ENCODE results near the gene GPATCH8. TPM values are rescaled to one million over a fixed set of nuclear protein-coding genes. Genes with fewer than 3 reads are reported as not detected.

Gene GPATCH8
- total RNA-seq, 1 donor from 2014 or later = 49.2 TPM

DNA sequence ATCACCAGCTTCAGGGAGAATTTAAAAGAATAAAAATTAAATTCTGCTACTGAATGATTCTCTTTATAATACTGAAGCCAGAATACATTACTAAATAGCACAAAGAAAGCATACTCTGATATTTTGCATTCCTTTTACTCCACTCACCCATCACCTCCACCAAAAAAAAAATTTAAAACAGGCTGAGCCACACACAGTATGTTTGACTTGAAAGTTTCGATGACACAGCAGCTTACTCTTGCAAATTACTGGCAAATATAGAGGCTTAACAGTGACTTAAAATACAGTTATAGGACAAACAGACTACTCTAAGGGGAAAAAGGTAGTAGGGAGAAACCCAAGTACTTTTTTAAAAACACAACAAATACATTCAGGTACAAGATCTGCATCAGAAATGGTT, 39.2 kb downstream of the GPATCH8 start:
- intact Hi-C loops (cut with micrococcal nuclease) = no loop called here

GRCh38 chr17:44451832-44452231, 51.4 kb downstream of the GPATCH8 start:
- intact Hi-C loops (cut with micrococcal nuclease) = no loop called here

DNA sequence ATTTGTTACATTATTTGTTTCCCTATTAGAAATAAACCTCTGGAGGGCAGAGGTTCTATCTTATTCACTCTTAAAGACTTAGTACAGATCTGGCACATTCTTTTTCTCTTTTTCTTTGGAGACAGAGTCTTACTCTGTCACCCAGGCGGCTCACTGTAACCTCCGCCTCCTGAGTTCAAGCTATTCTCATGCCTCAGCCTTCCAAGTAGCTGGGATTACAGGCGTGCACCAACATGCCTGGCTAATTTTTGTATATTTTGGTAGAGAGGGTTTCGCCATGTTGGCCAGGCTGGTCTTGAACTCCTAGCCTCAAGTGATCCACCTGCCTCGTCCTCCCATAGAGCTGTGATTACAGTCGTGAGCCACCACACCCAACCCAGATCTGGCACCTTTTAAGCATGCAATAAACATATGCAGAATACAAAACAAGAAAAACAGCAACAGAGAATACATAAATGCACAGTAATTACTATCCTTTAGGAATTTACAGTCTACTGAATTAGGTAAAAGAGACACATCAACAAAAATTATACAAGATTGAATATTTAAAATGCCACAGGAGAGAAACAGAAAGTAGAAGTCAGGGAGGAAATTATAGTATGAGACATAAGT, 52.1 kb downstream of the GPATCH8 start:
- intact Hi-C loops (cut with micrococcal nuclease) = no loop called here

DNA sequence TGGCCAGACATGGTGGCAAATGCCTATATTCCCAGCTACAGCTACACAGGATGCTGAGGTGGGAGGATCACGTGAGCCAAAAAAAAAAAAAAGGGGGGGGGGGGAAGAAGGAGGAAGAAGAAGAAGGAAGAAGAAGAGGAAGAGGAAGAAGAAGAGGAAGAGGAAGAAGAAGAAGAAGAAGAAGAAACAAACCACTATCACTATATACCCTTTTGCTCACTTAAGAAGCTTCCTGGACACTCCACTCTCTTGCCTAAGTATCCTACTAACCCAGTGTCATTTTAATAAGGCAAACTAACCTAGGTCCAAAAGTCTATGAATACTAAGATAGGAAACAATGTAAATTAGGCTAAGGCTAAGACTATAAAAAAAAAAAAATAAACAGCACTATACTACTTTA, 54.8 kb downstream of the GPATCH8 start:
- intact Hi-C loops (cut with micrococcal nuclease) = no loop called here

GRCh38 chr17:44444735-44445105, 58.5 kb downstream of the GPATCH8 start:
- intact Hi-C loops (cut with micrococcal nuclease) = no loop called here

GRCh38 chr17:44442806-44443205, 60.4 kb downstream of the GPATCH8 start:
- intact Hi-C loops (cut with micrococcal nuclease) = no loop called here

DNA sequence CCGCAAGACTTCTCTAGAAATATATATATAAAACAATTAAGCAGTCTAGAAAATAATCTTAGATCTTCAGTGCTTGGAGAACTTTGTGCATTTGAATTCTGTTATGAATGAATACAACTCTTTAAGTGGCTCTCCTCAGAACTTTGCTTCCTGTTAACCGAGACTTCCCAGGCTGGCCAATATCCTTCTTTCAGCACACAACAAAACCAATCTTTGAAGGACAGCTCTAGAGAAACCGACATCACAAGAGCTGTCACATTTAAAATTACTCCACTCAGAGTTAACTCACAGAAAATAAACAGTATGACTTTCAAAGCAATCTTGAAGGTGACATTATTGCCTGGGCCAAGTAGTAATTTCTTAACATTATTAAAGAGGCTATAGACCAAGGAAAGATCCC, 64.0 kb downstream of the GPATCH8 start:
- intact Hi-C loops (cut with micrococcal nuclease) = no loop called here

DNA sequence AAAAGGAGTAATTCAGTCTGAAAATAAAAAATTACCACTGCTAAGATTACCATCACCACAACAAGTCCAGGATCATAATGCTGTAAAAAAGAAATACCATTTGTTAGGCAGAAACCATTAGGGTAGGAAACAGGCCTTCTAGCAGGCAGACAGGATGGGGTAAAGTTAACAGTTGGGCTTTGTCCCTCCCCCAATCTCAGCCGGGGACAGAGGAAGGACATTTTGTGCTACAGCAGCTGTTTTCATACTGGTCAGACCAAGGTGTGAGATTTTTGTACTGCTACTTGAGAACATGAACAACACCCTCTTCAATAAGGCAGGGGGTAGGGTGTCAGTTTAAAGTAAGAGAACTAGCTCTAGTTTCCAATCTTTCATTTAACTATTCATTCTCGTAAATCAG, 64.6 kb downstream of the GPATCH8 start:
- intact Hi-C loops (cut with micrococcal nuclease) = no loop called here

- intact Hi-C loops (cut with micrococcal nuclease) = no loop called here
These were observed 66.9 kb downstream of the GPATCH8 start for GRCh38 chr17:44436336-44436735.

- intact Hi-C loops (cut with micrococcal nuclease) = no loop called here
These were observed 70.7 kb downstream of the GPATCH8 start for GRCh38 chr17:44432254-44433157.

GRCh38 chr17:44424828-44425461, 78.3 kb downstream of the GPATCH8 start:
- intact Hi-C loops (cut with micrococcal nuclease) = no loop called here

- intact Hi-C loops (cut with micrococcal nuclease) = no loop called here
These were observed 85.7 kb downstream of the GPATCH8 start for GRCh38 chr17:44417553-44417952.

- intact Hi-C loops (cut with micrococcal nuclease) = no loop called here
These were observed 86.5 kb downstream of the GPATCH8 start for GRCh38 chr17:44416558-44417289.

- intact Hi-C loops (cut with micrococcal nuclease) = no loop called here
These were observed 88.6 kb downstream of the GPATCH8 start for GRCh38 chr17:44414394-44415155.

DNA sequence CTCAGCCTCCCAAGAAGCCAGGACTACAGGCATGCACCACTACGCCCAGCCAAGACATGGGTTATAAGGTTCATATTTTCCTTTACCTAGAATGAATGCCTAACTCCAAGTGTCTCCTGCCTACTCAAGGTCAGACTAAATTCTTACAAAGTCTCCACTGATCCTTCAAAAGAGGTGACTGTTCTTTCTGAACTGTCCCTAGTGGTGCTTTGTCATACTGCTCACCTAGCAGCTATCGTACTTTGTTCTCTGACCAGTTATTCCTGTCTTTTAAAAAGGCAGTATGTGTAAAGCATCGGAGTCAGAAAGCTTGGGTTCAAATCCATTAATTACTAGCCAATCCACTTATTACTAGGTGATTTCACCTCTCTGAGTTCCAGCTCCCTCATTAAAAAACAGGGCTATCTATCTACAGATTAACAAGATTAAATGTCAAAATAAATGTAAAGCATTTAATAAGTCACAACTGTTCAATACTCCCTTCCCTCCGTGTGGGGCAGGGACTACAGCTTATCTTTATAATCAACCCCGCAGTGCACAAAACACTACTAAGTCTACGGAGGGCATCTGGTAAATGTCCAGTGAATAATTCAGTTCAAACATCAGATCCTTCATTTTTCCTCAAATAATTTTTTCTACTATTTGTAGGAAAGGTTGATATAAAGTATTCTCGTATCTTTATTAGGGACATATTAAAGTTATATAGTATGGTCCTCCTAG, 93.7 kb downstream of the GPATCH8 start:
- intact Hi-C loops (cut with micrococcal nuclease) = no loop called here

GRCh38 chr17:44408786-44409185, 94.4 kb downstream of the GPATCH8 start:
- intact Hi-C loops (cut with micrococcal nuclease) = no loop called here

GRCh38 chr17:44402564-44403172, 100.5 kb downstream of the GPATCH8 start:
- intact Hi-C loops (cut with micrococcal nuclease) = no loop called here

- intact Hi-C loops (cut with micrococcal nuclease) = no loop called here
These were observed 102.9 kb downstream of the GPATCH8 start for GRCh38 chr17:44400226-44400847.
